Tibial nerve (tissue), 3 donors: ENCODE data around the gene ZNF24.

Experiments
- CTCF ChIP-seq, 5 experiments: fragments of 200-600 bp in 3 of 5; fragments of 450-650 bp in 2 of 5; sonication (generic) in 3 of 5; IDR thresholded peaks; one replicate each; pipeline ENCODE4 v1.5.1; 2016 to 2019; ENCODE audit warnings: antibody characterized with exemption in 5 of 5, mild to moderate bottlenecking in 3 of 5, moderate library complexity in 2 of 5
- POLR2A ChIP-seq, 2 donors: fragments of 450-650 bp; IDR thresholded peaks; one replicate each; pipeline ENCODE4 v1.6.1; 2017; ENCODE audit warnings: antibody characterized with exemption in 2 of 2, mild to moderate bottlenecking in 2 of 2, moderate library complexity in 2 of 2

- TF ChIP-seq POLR2A (IDR thresholded peaks at IDR 0.05) (no peak), CTCF (IDR thresholded peaks at IDR 0.05) (no peak)
These were observed 32.1 kb upstream of the ZNF24 start for GRCh38 chr18:35376393-35376741.
